Islet precursor cell (in vitro differentiated cells): ENCODE measurements around the gene GPR150.

Experiments used
- DNase-seq: peaks from one replicate; pipeline ENCODE4 v3.0.0-alpha.2; 2018

GPR150 gene

GRCh38 chr5:95620030-95620869 is at the start of gene GPR150:
GPR150 (plus strand) TSS chr5:95620087; CDS start chr5:95620276, 189 bp downstream.
- DNase-seq: peak; percentile 74

- DNase-seq: no peak
These were observed 47.9 kb upstream of the GPR150 start for GRCh38 chr5:95572016-95572415.

- no peak for DNase-seq
These were observed 38.3 kb upstream of the GPR150 start for GRCh38 chr5:95581576-95581975.

GRCh38 chr5:95583992-95584391 is 35.9 kb upstream of the GPR150 start:
- no peak for DNase-seq

GRCh38 chr5:95590880-95591279 is 29.0 kb upstream of the GPR150 start:
- DNase-seq: no peak

GRCh38 chr5:95591490-95591901 is 28.4 kb upstream of the GPR150 start:
- no peak for DNase-seq

- no peak for DNase-seq
These were observed 24.5 kb upstream of the GPR150 start for GRCh38 chr5:95595289-95595931.

GRCh38 chr5:95599252-95599651 is 20.6 kb upstream of the GPR150 start:
- DNase-seq: no peak

- DNase-seq: no peak
These were observed 19.3 kb upstream of the GPR150 start for GRCh38 chr5:95600557-95600956.

GRCh38 chr5:95605786-95606185 is 14.1 kb upstream of the GPR150 start:
- DNase-seq: peak; percentile 71

GRCh38 chr5:95606419-95606818 is 13.5 kb upstream of the GPR150 start:
- DNase-seq: no peak

- no peak for DNase-seq
These were observed 10.2 kb upstream of the GPR150 start for GRCh38 chr5:95609711-95610110.

- no peak for DNase-seq
These were observed 9.3 kb upstream of the GPR150 start for GRCh38 chr5:95610546-95610945.

- DNase-seq: no peak
These were observed 8.5 kb upstream of the GPR150 start for GRCh38 chr5:95611396-95611795.

GRCh38 chr5:95613514-95613913 is 6.4 kb upstream of the GPR150 start:
- no peak for DNase-seq

- no peak for DNase-seq
These were observed 4.8 kb upstream of the GPR150 start for GRCh38 chr5:95615164-95615467.

- DNase-seq: no peak
These were observed 2.8 kb upstream of the GPR150 start for GRCh38 chr5:95617057-95617456.

- no peak for DNase-seq
These were observed 791 bp upstream of the GPR150 start for GRCh38 chr5:95619096-95619495.

- DNase-seq: no peak
These were observed 315 bp upstream of the GPR150 start for GRCh38 chr5:95619514-95620029.

GRCh38 chr5:95620870-95621838 is 1.3 kb downstream of the GPR150 start:
- peak; percentile 77 for DNase-seq

GRCh38 chr5:95621839-95622629 is 2.1 kb downstream of the GPR150 start:
- no peak for DNase-seq

GRCh38 chr5:95623706-95624105 is 3.8 kb downstream of the GPR150 start:
- no peak for DNase-seq
